Measurements from ENCODE around the gene SAMD9L. TPM values are rescaled to one million over a fixed set of nuclear protein-coding genes. Genes with fewer than 3 reads are reported as not detected.
A peak's percentile ranks its signal among the peaks of the same experiment; 100 is the strongest.
"Not testable (repeated sequence)": the region's sequence is repeated elsewhere in the genome, so short reads cannot be mapped to it uniquely, and the experiment has no call there.

The SAMD9L gene
- total RNA-seq, 1 donor from 2014 or later: 27.7 TPM

DNA sequence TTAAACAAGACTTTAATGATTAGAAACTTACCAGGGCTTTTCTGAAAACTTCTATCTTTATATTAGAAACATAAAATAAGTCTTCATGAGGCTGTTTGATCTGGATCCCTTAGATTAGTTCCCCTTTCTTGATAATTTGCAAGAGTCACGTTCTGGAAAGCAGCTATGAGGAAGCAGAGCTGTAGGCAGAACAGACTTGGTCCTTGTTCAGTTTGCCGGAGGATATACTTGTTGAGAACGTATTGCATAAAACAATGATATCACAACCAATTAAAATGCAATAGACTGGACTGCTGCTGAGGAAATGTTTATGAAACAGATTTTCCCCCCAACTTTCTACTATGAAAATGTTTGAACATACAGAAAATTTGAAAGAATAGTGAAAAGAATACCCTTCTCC is 2.8 kb downstream of the SAMD9L start:
- no peak for DNase-seq

DNA sequence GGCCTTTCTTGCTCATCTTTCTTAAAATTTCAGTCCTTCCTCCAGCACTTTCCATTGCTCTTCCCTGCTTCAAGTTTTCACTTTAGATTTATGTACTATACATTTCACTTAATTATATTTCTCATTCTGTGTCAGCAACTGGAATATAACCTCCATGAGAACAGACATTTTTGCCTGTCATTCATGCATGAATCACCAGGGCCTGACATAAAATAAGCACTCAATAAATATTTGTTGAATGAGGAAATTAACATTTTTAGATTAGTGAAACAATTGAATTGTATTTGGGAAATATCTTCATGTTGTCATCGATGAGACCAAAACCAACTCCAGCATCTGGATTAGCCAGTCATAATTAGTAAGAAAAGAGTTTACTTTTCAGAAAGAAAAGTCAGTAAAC is 6.1 kb downstream of the SAMD9L start:
- DNase-seq: no peak

DNA sequence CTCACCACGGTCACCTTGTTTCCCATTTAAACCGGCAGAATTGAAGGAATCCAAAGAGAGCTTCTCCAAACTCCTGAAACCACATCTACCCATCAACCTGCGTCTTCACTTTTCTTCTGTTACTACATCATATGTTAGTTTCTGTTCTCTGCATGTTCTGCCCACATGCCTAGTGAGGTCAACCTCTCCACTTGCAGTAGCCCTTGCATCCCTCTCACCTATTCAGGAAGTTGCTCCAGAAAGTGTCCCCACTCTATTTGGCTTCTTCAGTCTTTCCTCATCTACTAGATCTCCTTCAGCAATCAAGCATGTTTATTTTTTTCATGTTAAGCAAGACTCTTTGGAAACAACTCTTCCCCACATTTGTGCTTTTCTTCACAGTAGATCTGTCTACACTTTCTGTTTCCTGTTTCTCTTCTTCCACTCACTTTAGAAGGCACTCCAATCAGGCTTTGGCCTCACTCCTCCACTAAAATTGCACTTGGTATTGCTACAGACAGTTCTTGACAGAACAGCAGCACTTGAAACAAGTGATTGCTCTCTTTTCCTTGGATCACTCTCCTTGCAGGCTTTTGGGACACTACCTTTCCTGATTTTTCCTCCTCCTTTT is 7.5 kb downstream of the SAMD9L start:
- DNase-seq: no peak

DNA sequence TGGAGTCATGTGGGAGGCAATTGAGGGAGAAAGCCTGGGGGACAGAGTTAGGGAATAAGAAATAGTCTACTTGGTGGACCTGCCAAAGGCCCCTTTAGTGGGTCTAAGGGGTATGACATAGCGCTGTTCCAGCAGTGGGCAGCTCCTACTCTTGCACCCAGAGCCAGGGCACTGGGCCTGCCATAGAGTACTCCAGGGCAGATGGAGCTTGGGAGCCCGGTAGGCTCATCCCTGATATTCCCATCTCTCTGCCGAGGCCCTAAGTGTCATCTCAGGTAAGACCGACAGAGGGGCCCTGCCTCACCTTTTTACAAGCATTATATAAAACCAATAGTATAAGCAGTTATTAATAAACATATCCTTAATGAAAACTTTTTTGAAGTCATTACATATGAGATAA is 9.6 kb downstream of the SAMD9L start:
- DNase-seq: no peak

DNA sequence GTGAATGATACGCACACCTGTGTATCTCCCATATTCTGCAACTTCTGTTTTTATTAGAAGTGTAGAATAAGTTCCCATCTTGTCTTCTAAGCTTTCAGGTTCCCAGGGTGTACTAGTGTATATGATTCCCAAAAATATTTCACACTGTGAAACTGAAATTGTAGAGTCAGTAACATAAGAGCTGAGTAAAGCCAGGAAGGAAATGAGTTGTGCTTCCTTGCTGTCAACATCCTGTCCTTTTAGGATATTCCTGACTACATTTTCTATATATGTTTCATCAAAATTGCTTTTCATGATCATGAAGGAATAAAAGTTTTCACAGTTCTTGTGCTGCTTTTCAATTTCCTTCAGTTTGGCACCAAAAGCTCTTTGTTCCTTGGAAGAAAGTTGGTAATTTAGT is 15.2 kb downstream of the SAMD9L start:
- DNase-seq: peak; percentile 32

DNA sequence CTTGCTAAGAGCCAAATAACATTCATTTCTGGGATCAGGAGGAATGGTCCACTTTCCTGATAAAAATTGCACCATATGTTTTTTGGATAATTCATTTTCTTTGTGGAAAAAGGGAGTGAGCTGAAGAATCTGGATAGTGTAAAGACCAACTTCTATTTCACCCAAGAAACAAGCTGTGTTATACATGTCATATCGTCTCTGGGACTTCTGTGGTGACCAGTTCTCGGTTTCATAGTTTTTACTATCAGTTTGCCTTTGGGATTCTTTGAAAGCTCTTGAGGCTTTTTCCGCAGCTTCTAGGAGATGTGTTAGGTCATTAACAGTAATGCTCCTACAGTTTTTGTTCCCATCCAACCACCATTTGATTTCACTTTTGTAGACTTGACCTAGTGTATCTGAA is 16.0 kb downstream of the SAMD9L start:
- DNase-seq: no peak

DNA sequence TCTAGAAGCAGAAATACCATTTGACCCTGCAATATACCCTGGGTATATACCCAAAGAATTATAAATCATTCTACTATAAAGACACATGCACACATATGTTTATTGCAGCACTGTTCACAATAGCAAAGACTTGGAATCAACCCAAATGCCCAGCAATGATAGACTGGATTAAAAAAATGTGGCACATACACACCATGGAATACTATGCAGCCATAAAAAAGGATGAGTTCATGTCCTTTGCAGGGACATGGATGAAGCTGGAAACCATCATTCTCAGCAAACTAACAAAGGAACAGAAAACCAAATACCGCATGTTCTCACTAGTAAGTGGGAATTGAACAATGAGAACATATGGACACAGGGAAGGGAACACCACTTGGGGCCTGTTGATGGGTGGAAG is 21.2 kb downstream of the SAMD9L start:
- DNase-seq: not testable (repeated sequence)

DNA sequence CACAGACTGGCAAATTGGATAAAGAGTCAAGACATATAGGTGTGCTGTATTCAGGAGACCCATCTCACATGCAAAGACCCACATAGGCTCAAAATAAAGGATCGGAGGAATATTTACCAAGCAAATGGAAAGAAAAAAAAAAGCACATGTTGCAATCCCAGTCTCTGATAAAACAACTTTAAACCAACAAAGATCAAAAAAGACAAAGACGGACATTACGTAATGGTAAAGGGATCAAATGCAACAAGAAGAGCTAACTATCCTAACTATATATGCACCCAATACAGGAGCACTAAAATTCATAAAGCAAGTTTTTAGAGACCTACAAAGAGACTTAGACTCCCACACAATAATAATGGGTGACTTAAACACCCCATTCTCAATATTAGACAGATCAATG is 24.7 kb downstream of the SAMD9L start:
- DNase-seq: not testable (repeated sequence)

DNA sequence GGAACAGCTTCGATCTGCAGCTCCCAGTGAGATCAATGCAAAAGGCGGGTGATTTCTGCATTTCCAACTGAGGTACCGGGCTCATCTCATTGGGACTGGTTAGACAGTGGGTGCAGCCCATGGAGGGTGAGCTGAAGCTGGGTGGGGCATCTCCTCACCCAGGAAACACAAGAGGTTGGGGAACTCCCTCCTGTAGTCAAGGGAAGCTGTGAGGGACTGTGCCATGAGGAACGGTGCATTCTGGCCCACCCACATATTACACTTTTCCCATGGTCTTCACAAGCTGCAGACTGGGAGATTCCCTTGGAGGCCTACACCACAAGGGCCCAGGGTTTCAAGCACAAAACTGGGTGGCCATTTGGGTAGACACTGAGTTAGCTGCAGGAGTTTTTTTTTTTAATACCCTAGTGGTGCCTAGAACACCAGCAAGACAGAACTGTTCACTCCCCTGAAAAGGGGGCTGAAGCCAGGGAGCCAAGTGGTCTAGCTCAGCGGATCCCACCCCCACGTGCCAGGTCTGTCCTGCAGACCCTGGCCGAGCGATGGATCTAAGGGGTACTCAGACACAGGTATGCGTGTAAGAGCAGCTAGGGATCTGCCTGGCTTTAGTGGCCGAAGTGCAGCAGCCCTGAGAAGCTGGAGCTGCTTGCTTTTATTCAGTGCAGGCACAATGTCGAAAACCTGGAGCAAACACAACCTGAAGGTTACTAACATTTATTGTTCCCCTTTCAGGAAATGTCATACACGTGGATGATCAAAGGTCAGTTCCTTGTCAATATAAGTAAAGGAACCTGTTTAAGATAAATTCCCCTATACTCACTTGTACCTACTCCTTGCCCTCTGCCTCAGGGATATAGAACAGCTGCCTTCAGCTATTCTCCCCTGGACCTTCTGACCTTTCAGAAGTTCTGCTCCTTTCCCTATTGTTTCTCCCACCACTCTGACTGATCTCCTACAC is 27.3 kb downstream of the SAMD9L start:
- no peak for DNase-seq

DNA sequence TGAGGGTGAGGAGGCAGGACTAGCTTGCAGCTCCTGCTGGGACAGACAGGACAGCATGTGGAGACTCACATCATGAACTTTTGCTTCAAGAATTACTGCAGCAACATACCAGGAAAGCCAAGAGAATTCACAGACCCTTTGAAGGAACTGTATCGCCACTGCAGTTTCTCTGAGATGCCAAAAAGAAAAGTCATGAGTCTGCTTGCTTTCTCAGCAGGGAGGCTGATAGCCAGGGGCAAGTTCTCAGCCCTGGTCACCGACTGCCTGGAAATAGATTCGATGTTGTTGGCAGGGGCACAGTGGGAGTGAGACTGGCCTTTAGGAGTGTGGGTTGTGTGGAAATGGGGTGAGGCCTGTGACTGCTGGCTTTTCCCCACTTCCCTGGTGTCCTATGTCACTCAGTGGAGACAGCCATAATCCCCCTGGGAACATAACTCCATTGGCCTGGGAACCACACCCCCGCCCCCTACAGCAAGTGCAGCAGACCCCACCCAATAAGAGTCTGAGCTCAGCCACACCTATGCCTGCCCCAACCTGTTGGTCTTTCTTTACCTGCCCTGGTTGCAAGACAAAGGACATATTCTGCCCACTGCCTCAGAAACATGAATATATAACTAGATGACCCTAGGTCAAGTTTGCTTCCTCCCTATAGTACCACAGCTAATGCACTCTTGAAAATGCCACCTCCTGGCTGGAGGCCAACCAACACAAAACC is 28.8 kb downstream of the SAMD9L start:
- DNase-seq: no peak

DNA sequence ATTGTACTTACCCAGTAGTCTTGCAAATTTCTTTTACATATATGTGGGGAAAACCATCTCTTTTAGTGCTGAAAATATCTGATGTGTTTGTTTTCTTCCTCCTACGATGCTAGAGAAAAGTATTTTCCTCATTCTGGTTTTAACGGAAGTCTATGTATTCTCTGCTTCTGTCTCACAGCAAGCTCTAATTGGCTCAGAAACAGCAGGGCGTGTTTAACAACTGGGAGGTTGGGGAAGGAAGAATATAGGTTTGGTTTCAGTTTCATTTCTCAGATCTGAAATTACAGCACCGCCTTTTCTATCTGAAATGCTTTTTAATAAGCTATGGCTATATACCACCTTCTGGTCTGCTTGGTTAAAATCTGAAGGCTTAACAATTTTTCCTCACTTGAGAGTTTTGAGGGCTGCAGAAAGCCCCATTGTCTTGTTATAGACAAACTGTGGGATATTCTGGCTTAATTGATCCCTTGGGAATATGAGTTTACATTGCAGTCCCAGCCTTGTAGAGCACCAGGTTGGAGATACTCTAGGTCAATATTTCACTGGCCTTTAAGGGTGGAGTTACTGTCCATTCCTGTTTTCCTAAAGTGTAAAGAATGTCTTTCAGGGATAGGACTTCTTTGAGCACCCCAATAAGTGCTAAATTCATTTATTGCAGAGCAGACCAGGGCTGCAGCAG is 30.2 kb downstream of the SAMD9L start, which contains the start of gene SAMD9:
SAMD9 (minus strand) TSS at position 128 of the 679 bp plus-strand sequence. CDS start 11,882 bp downstream, outside the sequence.
- DNase-seq: peak; percentile 87

DNA sequence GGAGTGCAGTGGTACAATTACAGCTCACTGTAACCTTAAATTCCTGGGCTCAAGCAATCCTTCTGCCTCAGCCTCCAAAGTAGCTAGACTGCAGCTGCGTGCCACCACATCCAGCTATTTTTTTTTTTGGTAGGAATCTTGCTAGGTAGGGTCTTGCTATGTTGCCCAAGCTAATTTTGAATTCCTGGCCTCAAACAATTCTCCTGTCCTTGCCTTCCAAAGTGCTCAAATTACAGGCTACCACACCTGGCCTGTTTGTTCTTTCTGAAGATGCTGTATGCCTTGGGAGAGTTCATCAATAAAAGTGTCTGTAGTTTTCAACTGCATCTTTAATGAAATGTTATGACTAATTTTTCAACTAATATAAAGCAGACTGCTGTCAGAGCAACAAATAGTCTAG is 30.9 kb downstream of the SAMD9L start:
- peak; percentile 5 for DNase-seq

DNA sequence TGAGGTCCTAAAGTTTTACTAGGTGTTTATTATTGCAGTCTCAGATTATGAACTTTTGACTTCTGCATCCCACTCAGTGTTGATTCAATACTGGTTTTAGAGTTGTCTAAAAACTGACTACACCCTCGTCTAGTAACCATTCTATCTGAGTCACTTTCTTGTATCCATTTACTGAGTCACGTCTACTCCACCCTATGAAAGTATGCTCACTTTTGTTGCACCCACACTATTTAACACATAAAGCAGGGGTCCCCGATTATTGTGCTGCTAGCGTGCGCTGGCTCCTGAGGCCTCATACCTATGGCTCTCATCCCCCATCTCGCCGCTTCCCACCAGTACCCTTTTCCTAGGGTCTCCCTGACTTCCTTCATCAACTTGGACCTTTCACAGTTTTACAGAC is 32.4 kb downstream of the SAMD9L start:
- no peak for DNase-seq

DNA sequence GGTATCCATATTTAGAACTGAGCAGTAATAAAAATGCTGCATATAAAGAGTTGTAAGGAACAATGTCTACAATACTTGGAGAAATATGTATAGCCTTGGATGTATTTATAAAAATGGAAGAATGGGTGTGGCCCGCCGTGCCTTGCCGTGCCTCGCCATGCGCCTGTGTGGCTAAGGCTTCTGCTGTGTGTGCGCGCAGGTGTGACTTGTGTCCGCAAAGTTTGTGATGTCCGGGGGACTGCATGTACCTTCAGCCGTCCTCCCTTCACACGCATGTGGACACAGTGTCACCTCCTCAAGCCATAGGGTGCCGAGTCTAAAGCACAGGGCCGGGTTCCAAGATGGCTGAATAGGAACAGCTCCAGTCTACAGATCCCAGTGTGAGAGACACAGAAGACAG is 40.2 kb downstream of the SAMD9L start:
- no peak for DNase-seq

DNA sequence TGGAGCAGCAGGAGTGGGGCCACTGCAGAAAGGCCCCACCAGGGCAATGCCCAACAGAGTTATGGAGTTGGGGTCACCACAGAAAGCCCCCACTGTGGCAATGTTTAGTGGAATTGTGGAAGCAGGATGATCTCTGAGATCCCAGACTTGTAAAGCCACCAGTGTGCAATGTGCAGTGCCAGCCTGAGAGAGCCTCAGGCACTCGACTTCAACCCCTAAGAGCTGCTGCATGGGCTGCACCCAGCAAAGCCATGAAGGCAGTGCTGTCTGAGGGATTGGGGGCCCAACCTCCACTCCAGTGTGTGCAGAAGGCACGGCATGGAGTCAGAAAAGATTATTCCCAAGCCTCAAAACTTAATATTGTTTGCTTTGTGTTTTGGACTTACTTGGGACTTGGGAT is 50.8 kb downstream of the SAMD9L start:
- DNase-seq: no peak

DNA sequence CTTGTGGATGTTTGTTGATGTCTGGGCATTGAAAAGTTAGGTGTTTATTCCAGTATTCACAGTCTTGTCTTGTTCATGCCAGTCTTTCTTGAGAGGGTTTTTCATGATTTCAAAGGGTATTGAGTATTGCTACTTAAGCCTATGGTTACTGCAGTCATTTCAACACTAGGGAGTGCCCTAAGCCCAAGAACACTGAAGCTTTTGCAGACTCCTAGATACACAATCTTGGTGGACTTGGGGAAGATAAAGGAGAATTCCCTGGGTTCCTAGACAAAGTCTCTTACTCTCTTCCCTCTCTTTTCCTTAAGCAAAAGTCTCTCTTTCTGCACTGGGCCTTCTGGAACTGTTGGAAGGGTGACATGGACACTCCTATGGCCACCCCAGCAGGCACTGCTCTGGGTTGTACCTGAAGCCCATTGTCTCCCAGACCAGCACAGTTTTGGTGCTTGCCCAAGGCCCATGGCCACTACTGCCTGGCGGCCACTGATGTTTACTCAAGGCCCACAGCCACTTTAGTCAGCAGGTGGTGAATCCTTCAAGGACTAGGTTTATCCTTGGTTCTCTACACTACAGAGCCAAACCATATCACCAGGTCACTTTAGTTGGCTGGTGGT is 55.3 kb downstream of the SAMD9L start:
- peak; percentile 72 for DNase-seq

Other genes with a start within 250 kb of the SAMD9L start
- 20.4 and 24.4 TPM in 2 replicates for gene SAMD9, start 30.4 kb downstream of the SAMD9L start, total RNA-seq
- gene HEPACAM2, start 78.1 kb upstream of the SAMD9L start, total RNA-seq: not detected in 2 replicates
- gene VPS50, start 84.0 kb upstream of the SAMD9L start, total RNA-seq: 40.8 and 41.3 TPM in 2 replicates

All from dermis blood vessel endothelial cell (primary cell).